Body of pancreas (tissue), 4 donors: ENCODE results near the gene VEGFB.

Experiments
- CTCF ChIP-seq, 7 experiments: fragments of 450-650 bp in 4 of 7; fragments of 200-600 bp in 3 of 7; sonication (generic) in 3 of 7; IDR thresholded peaks; one replicate each; pipeline ENCODE4 v1.5.1; 2016 to 2019; ENCODE audit warnings: antibody characterized with exemption in 7 of 7
- POLR2A ChIP-seq, 3 donors: fragments of 450-650 bp; IDR thresholded peaks; one replicate each; pipeline ENCODE4 v1.6.1; 2016; ENCODE audit warnings: antibody characterized with exemption in 3 of 3, mild to moderate bottlenecking in 2 of 3

GRCh38 chr11:64206457-64207255 lies 27.7 kb upstream of the VEGFB start, which contains the start of gene FERMT3:
- TF ChIP-seq CTCF (IDR thresholded peaks at IDR 0.05): no peak
- peak in 1 of 3 donors; percentile 29 for TF ChIP-seq POLR2A (IDR thresholded peaks at IDR 0.05)
